Measurements from ENCODE around the gene ABCA2. TPM values are rescaled to one million over a fixed set of nuclear protein-coding genes. Genes with fewer than 3 reads are reported as not detected.

The ABCA2 gene
- total RNA-seq, 1 donor from 2014 or later: 2.7 TPM

DNA sequence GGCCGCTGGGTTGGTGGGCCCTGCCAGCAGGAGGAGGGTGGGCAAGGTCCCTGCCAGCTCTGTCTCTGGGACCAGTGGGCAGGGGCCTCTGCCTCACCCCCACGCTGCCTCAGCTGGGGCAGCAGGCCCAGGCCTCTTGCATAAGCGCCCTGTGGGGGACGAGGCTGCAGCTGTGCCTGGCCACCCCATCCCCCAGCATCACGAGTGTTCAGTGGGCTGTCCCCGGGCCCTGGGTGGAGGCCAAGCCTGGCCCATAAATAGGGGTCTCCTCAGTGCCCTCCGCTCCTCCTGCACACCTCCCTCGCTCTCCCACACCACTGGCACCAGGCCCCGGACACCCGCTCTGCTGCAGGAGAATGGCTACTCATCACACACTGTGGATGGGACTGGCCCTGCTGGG is 50.8 kb downstream of the ABCA2 start, which contains the start of gene PTGDS:
Gene PTGDS (plus strand): TSS at position 282 of the 400 bp plus-strand sequence. CDS start 75 bp downstream, at position 357.
- H2AFZ ChIP-seq (replicated peaks): peak within 1 kb of the TSS; percentile 70
- no peaks in the 10 kb centered on the region for H3K36me3 ChIP-seq
- no peak within 1 kb of the TSS for H3K9ac ChIP-seq
- Mint-ChIP-seq H3K9me3 (no peaks in the 10 kb centered on the region), H3K27me3 (ENCODE audit: insufficient read depth, low read depth) (peaks cover 6% of the 10 kb centered on the region), H3K36me3 (no peaks in the 10 kb centered on the region), H3K27ac (no peak within 1 kb of the TSS), H3K4me3 (peak within 1 kb of the TSS; percentile 66), H3K4me1 (peaks cover 6% of the 10 kb centered on the region)
- TF ChIP-seq EZH2 (IDR thresholded peaks at IDR 0.05) (no peak), EZH2phosphoT487 (IDR thresholded peaks at IDR 0.05) (no peak)
- TF ChIP-seq, protein P1, sequence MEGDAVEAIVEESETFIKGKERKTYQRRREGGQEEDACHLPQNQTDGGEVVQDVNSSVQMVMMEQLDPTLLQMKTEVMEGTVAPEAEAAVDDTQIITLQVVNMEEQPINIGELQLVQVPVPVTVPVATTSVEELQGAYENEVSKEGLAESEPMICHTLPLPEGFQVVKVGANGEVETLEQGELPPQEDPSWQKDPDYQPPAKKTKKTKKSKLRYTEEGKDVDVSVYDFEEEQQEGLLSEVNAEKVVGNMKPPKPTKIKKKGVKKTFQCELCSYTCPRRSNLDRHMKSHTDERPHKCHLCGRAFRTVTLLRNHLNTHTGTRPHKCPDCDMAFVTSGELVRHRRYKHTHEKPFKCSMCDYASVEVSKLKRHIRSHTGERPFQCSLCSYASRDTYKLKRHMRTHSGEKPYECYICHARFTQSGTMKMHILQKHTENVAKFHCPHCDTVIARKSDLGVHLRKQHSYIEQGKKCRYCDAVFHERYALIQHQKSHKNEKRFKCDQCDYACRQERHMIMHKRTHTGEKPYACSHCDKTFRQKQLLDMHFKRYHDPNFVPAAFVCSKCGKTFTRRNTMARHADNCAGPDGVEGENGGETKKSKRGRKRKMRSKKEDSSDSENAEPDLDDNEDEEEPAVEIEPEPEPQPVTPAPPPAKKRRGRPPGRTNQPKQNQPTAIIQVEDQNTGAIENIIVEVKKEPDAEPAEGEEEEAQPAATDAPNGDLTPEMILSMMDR (IDR thresholded peaks at IDR 0.05): no peak
- H3K27me3 ChIP-seq: peaks cover 17% of the 10 kb centered on the region
- peaks cover 11% of the 10 kb centered on the region for H3F3A ChIP-seq (ENCODE audit: low read depth)
- no peaks in the 10 kb centered on the region for H4K20me1 ChIP-seq (ENCODE audit: low read depth)
- H3K27ac ChIP-seq: no peak within 1 kb of the TSS
- no peaks in the 10 kb centered on the region for H3K9me3 ChIP-seq (ENCODE audit: low read depth)
- peaks cover 7% of the 10 kb centered on the region for H3K4me1 ChIP-seq
- peak within 1 kb of the TSS; percentile 57 for H3K4me3 ChIP-seq
- H3K79me2 ChIP-seq (ENCODE audit: low read depth): no peaks in the 10 kb centered on the region
- DNase-seq (ENCODE audit: low spot score): no peak
- peak within 1 kb of the TSS; percentile 97 for H3K4me2 ChIP-seq

DNA sequence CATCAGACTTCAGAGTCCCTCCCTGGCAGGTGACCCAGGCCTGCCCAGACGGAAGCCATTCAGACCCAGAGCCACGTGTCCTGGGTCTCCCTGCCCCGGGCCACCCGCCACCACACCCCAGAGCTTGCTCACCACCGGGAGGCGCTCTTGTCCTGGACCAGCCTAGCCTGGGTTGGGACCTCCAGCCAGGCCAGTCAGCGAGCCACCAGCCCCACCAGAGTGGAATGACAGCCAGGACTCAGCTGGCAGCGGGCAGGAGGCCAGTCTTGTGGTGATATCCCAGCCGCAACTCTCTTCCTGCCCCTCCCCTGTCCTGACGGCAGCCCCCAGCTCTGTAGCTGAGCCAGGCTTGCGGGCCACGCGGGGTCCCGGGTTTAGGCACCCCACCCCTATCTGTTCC is 52.4 kb downstream of the ABCA2 start:
- Histone ChIP-seq H2AFZ (replicated peaks) (no peak overlapping the region), H3K4me2 (no peak overlapping the region), H3K9ac (no peak overlapping the region), H3F3A (ENCODE audit: low read depth) (peaks cover 11% of the 10 kb centered on the region), H4K20me1 (ENCODE audit: low read depth) (no peaks in the 10 kb centered on the region), H3K79me2 (ENCODE audit: low read depth) (no peaks in the 10 kb centered on the region), H3K4me3 (no peak overlapping the region), H3K36me3 (no peaks in the 10 kb centered on the region), H3K27ac (no peak overlapping the region), H3K9me3 (ENCODE audit: low read depth) (no peaks in the 10 kb centered on the region), H3K4me1 (peaks cover 7% of the 10 kb centered on the region), H3K27me3 (peaks cover 17% of the 10 kb centered on the region)
- DNase-seq (ENCODE audit: low spot score): peak; percentile 37
- Mint-ChIP-seq H3K4me3 (peak overlapping the region; percentile 38), H3K27me3 (ENCODE audit: insufficient read depth, low read depth) (peaks cover 7% of the 10 kb centered on the region), H3K9me3 (no peaks in the 10 kb centered on the region), H3K4me1 (peaks cover 5% of the 10 kb centered on the region), H3K27ac (no peak overlapping the region), H3K36me3 (no peaks in the 10 kb centered on the region)
- TF ChIP-seq EZH2 (IDR thresholded peaks at IDR 0.05): no peak
- TF ChIP-seq, protein P1 (IDR thresholded peaks at IDR 0.05): peak; percentile 40
- TF ChIP-seq EZH2phosphoT487 (IDR thresholded peaks at IDR 0.05): no peak

DNA sequence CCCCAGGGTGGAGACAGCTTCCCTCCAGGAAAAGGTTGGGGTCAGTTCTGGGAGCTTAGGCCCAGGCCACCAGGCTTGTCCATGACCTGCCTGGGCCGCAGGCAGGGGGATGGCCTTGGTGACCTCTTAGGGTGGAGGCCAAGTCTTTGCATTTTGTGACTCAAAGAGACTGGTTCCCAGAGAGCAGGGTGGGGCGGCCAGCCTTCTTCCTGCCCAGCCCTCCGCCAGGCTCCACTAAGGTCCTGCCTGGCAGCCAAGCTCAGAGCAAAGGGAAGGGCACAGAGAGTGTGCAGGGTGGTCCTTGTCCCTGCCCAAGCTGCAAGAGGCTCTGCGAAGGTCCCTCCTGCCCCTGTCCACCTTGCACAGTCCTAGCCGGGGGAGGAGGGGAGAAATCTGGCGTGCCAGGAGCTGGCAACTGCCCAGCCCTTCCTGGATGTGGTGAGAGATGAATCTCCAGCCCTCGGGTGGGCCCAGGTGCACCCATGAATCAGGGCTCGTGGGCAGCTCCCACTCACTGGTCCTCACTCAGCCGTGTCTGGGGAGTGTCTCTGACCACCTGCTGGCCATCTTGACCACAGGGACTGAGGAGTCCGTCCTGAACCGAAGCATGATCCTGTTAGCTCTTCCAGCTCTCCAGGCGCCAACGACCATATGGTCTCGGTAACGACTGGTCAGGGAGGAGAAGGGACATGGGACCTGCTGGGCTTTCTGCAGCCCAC is 53.1 kb downstream of the ABCA2 start:
- no peak overlapping the region for H3K27ac Mint-ChIP-seq
- no peak overlapping the region for H3K9ac ChIP-seq
- H3K79me2 ChIP-seq (ENCODE audit: low read depth): no peaks in the 10 kb centered on the region
- no peaks in the 10 kb centered on the region for H4K20me1 ChIP-seq (ENCODE audit: low read depth)
- TF ChIP-seq, protein P1 (IDR thresholded peaks at IDR 0.05): no peak
- TF ChIP-seq EZH2 (IDR thresholded peaks at IDR 0.05) (no peak), EZH2phosphoT487 (IDR thresholded peaks at IDR 0.05) (no peak)
- no peak for DNase-seq (ENCODE audit: low spot score)
- no peaks in the 10 kb centered on the region for H3K36me3 ChIP-seq
- H3K4me1 ChIP-seq: peaks cover 7% of the 10 kb centered on the region
- no peak overlapping the region for H3K4me2 ChIP-seq
- H2AFZ ChIP-seq (replicated peaks): no peak overlapping the region
- peaks cover 7% of the 10 kb centered on the region for H3K27me3 Mint-ChIP-seq (ENCODE audit: insufficient read depth, low read depth)
- no peak overlapping the region for H3K27ac ChIP-seq
- no peak overlapping the region for H3K4me3 ChIP-seq
- no peaks in the 10 kb centered on the region for H3K9me3 ChIP-seq (ENCODE audit: low read depth)
- peaks cover 17% of the 10 kb centered on the region for H3K27me3 ChIP-seq
- H3K4me3 Mint-ChIP-seq: peak overlapping the region; percentile 38
- H3K4me1 Mint-ChIP-seq: peaks cover 2% of the 10 kb centered on the region
- no peaks in the 10 kb centered on the region for H3K36me3 Mint-ChIP-seq
- peaks cover 11% of the 10 kb centered on the region for H3F3A ChIP-seq (ENCODE audit: low read depth)
- no peaks in the 10 kb centered on the region for H3K9me3 Mint-ChIP-seq
